SK-N-SH (cell line): Measurements from ENCODE around the gene CISD3. TPM values are rescaled to one million over a fixed set of nuclear protein-coding genes. Genes with fewer than 3 reads are reported as not detected.

ENCODE experiments used
- CTCF ChIA-PET: fragments of 300-600, 350-600 bp; formaldehyde crosslinking; extraction: SDS; loops from one replicate; lab custom pipeline; 2021; lab: Yijun Ruan, JAX
- POLR2A ChIA-PET: fragments of 350-600 bp; sonication (Branson Sonifier 250); formaldehyde crosslinking; extraction: SDS; loops from one replicate; lab custom pipeline; 2020; ENCODE audit warnings: antibody characterized with exemption, inconsistent platforms; lab: Yijun Ruan, JAX
- DNase-seq: peaks from one replicate; pipeline ENCODE4 v3.0.0; 2012
- H2AFZ ChIP-seq: fragments of 200-600 bp; sonication (generic); 2 replicates; pipeline ENCODE4 v1.8.1; 2016; ENCODE audit warnings: antibody characterized with exemption, mild to moderate bottlenecking, low read depth
- H3F3A ChIP-seq: fragments of 200-600 bp; sonication (generic); replicated peaks from 2 replicates; pipeline ENCODE3; 2016; ENCODE audit warnings: antibody characterized with exemption, mild to moderate bottlenecking; ENCODE audit not compliant: insufficient read depth
- H3K27ac ChIP-seq, 2 experiments: fragments of 200-500 bp in 1 of 2; fragments of 200-600 bp in 1 of 2; sonication (Bioruptor generic) in 1 of 2; sonication (generic), shearing (Covaris generic) in 1 of 2; 2 replicates each; pipeline versions ENCODE4 v1.5.1 to v1.6.1; 2014 to 2016; ENCODE audit warnings: low read depth in 2 of 2, inconsistent platforms in 1 of 2, low read length in 1 of 2, mild to moderate bottlenecking in 1 of 2, mixed read lengths in 1 of 2
- H3K27me3 ChIP-seq: fragments of 200-600 bp; sonication (generic), shearing (Covaris generic); 2 replicates; pipeline ENCODE4 v1.6.1; 2016; ENCODE audit warnings: mixed run types; ENCODE audit not compliant: insufficient read depth
- H3K36me3 ChIP-seq, 2 experiments: fragments of 200-500 bp in 1 of 2; fragments of 200-600 bp in 1 of 2; sonication (Bioruptor generic) in 1 of 2; sonication (generic) in 1 of 2; replicated peaks in 1 of 2; 2 replicates each; pipeline versions ENCODE3 to v1.5.1; 2014 to 2016; ENCODE audit warnings: low read length in 1 of 2, mild to moderate bottlenecking in 1 of 2; ENCODE audit not compliant: insufficient read depth in 2 of 2, control insufficient read depth in 1 of 2
- H3K4me1 ChIP-seq, 2 experiments: fragments of 200-500 bp in 1 of 2; fragments of 200-600 bp in 1 of 2; sonication (Bioruptor generic) in 1 of 2; sonication (generic), shearing (Covaris generic) in 1 of 2; 2 replicates each; pipeline versions ENCODE4 v1.5.1 to v1.6.1; 2014 to 2016; ENCODE audit warnings: low read depth in 1 of 2, low read length in 1 of 2, mixed run types in 1 of 2; ENCODE audit not compliant: insufficient read depth in 2 of 2, control insufficient read depth in 1 of 2
- H3K4me2 ChIP-seq: fragments of 200-600 bp; sonication (generic), shearing (Covaris generic); 2 replicates; pipeline ENCODE4 v1.6.1; 2017; ENCODE audit warnings: mixed run types
- H3K4me3 ChIP-seq, 2 experiments: fragments of 200-500 bp in 1 of 2; fragments of 200-600 bp in 1 of 2; sonication (Bioruptor generic) in 1 of 2; sonication (generic), shearing (Covaris generic) in 1 of 2; 2 replicates each; pipeline versions ENCODE4 v1.5.1 to v1.8.1; 2014 to 2016; ENCODE audit warnings: low read depth in 2 of 2, inconsistent platforms in 1 of 2, low read length in 1 of 2, mild to moderate bottlenecking in 1 of 2, mixed read lengths in 1 of 2, moderate library complexity in 1 of 2
- H3K79me2 ChIP-seq: fragments of 200-600 bp; sonication (generic); 2 replicates; pipeline ENCODE4 v1.8.1; 2017; ENCODE audit warnings: mild to moderate bottlenecking; ENCODE audit not compliant: insufficient read depth
- H3K9ac ChIP-seq: fragments of 200-600 bp; sonication (generic); 2 replicates; pipeline ENCODE4 v1.6.1; 2017; ENCODE audit warnings: mixed run types
- H3K9me2 ChIP-seq: fragments of 200-600 bp; sonication (generic); 2 replicates; pipeline ENCODE4 v1.6.1; 2017; ENCODE audit warnings: mixed run types
- H3K9me3 ChIP-seq: fragments of 200-600 bp; sonication (generic); 2 replicates; pipeline ENCODE4 v1.6.1; 2017; ENCODE audit warnings: mixed run types, mild to moderate bottlenecking, moderate library complexity
- H4K20me1 ChIP-seq: fragments of 200-600 bp; sonication (generic); 2 replicates; pipeline ENCODE4 v1.6.1; 2017; ENCODE audit warnings: mild to moderate bottlenecking, mixed run types; ENCODE audit not compliant: insufficient read depth
- FOXJ3 ChIP-seq: sonication (generic); formaldehyde crosslinking; IDR thresholded peaks from 2 replicates; pipeline ENCODE4 v1.5.1; 2020; ENCODE audit warnings: mild to moderate bottlenecking, missing genetic modification reagents
- FOXM1 ChIP-seq: IDR thresholded peaks from 2 replicates; pipeline ENCODE4 v1.4.0; 2012; ENCODE audit warnings: low read depth, mild to moderate bottlenecking
- GABPA ChIP-seq: IDR thresholded peaks from 2 replicates; pipeline ENCODE4 v1.4.0; 2012; ENCODE audit warnings: low read depth, mild to moderate bottlenecking
- JUND ChIP-seq: IDR thresholded peaks from 2 replicates; pipeline ENCODE4 v1.4.0; 2012
- MAX ChIP-seq: IDR thresholded peaks from 2 replicates; pipeline ENCODE4 v1.4.0; 2012; ENCODE audit warnings: low read depth
- MEF2A ChIP-seq: IDR thresholded peaks from 2 replicates; pipeline ENCODE4 v1.4.0; 2012; ENCODE audit warnings: low read depth, borderline replicate concordance
- NFIC ChIP-seq: IDR thresholded peaks from 2 replicates; pipeline ENCODE4 v1.4.0; 2012; ENCODE audit warnings: borderline replicate concordance
- POLR2AphosphoS5 ChIP-seq: IDR thresholded peaks from 2 replicates; pipeline ENCODE4 v1.6.1; 2012; ENCODE audit warnings: low read depth, low read length
- RCOR1 ChIP-seq: fragments of 150-350 bp; IDR thresholded peaks from 2 replicates; pipeline ENCODE4 v1.6.1; 2017; ENCODE audit warnings: antibody characterized with exemption, low read length
- RFX5 ChIP-seq: IDR thresholded peaks from 2 replicates; pipeline ENCODE4 v1.6.1; 2012; ENCODE audit warnings: mild to moderate bottlenecking, improper control_type of control experiment, low read length
- RXRA ChIP-seq: IDR thresholded peaks from 2 replicates; pipeline ENCODE4 v1.4.0; 2012; ENCODE audit warnings: low read depth, mild to moderate bottlenecking, borderline replicate concordance
- SIN3A ChIP-seq: IDR thresholded peaks from 2 replicates; pipeline ENCODE4 v1.6.1; 2012; ENCODE audit warnings: low read depth, mild to moderate bottlenecking, low read length, moderate library complexity, borderline replicate concordance
- SMC3 ChIP-seq: IDR thresholded peaks from 2 replicates; pipeline ENCODE4 v1.6.1; 2012; ENCODE audit warnings: low read depth, low read length, improper control_type of control experiment
- TAF1 ChIP-seq: IDR thresholded peaks from 2 replicates; pipeline ENCODE4 v1.6.1; 2012; ENCODE audit warnings: low read depth, mild to moderate bottlenecking, low read length, moderate library complexity, borderline replicate concordance
- TEAD4 ChIP-seq: IDR thresholded peaks from 2 replicates; pipeline ENCODE4 v1.4.0; 2012; ENCODE audit warnings: mild to moderate bottlenecking, borderline replicate concordance; ENCODE audit not compliant: insufficient read depth
- USF2 ChIP-seq: fragments of 150-350 bp; IDR thresholded peaks from 2 replicates; pipeline ENCODE4 v1.6.1; 2017; ENCODE audit warnings: antibody characterized with exemption, low read length, low read depth, borderline replicate concordance
- YY1 ChIP-seq: IDR thresholded peaks from 2 replicates; pipeline ENCODE4 v1.4.0; 2012; ENCODE audit warnings: low read depth, mild to moderate bottlenecking
- WGBS: methylation state at CpG from one replicate; pipeline ENCODE4 v1.1.6; 2017; ENCODE audit warnings: low lambda C conversion rate; 5-methylcytosine and 5-hydroxymethylcytosine counted together
- polyA plus RNA-seq, 3 experiments: library from polyadenylated mRNA; depleted of rRNA; stranded (reverse); fragments of >200 nt; gene quantifications; 2 replicates each; pipeline ENCODE4 v1.2.3, GENCODE V29; 2012
- TF ChIP-seq, protein P1 (sequence below): IDR thresholded peaks from 2 replicates; pipeline ENCODE4 v1.4.0; 2012; ENCODE audit warnings: low read depth, borderline replicate concordance

The CISD3 gene
- polyA plus RNA-seq, 1 of the 3 experiments (the other 2 are of a cell fraction), result 16.5 TPM

DNA sequence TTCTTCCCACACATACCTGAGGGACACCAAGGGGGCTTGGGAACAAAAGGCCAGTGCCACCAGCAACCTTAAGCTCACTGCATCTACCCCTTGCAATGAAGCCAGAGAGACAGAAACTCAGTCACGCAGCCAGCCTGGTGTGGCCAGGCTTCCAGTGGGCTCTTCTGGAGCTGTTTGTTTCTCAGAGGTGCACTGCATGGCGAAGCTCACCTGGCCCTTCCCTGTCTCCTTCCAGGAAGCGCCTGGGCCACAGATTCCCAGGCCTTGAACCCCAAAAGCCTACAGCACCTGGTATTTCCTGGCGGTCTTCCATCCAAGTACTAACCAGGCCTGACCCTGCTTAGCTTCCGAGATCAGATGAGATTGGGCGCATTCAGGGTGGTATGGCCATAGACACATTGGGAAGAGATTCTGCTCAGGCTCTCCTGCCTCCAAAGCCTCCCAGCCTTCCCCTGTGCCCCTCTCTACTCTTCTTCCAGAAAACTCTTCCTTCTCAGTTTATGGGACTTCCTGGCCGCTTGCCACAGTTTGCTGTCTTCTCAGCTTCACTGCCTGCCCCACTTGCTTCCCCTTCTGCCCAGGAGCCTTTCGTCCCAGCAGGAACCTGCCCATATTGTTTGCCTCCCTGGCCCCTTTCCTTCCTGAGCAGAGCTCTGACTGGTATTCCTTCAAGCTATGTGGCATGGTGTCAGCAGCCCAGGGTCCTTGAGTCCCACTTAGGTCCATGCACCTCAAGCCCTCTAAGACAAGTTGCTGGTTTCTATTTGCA is 1.6 kb downstream of the CISD3 start:
- TF ChIP-seq POLR2AphosphoS5, result 0 out of 2 replicates have a peak, but pooled peaks have one; percentile 11
- no peak for TF ChIP-seq JUND
- H3K4me1 ChIP-seq, result peaks cover 10 to 69% of the 10 kb centered on the region in 2 experiments; a peak in 1 of 4 replicates
- DNase-seq, result no peak
- H3F3A ChIP-seq, result peaks cover 37% of the 10 kb centered on the region
- peaks cover 23% of the 10 kb centered on the region; the same call in 1 of the 2 replicates for H4K20me1 ChIP-seq
- no peaks in the 10 kb centered on the region for H3K9me2 ChIP-seq
- peaks cover 30% of the 10 kb centered on the region; the same call in 1 of the 2 replicates for H3K79me2 ChIP-seq
- no peaks in the 10 kb centered on the region for H3K9me3 ChIP-seq
- 0 out of 2 replicates have a peak overlapping the region, but pooled peaks have one; percentile 89 for H3K9ac ChIP-seq
- H3K27ac ChIP-seq, result peak overlapping the region; percentile 12 to 98; a peak in 3 of 4 replicates
- no peak overlapping the region for H2AFZ ChIP-seq
- POLR2A ChIA-PET, result interaction anchor here (0.6 to 2.2 kb wide), 7 partner anchors 10 to 149 kb away, joined by 3 to 9 read pairs (median 5); partner anchors contain the start of gene MLLT6
- H3K4me3 ChIP-seq, result peak overlapping the region; percentile 78 to 79; a peak in 3 of 4 replicates
- peak overlapping the region; percentile 90 for H3K4me2 ChIP-seq
- no peaks in the 10 kb centered on the region for H3K27me3 ChIP-seq
- CTCF ChIA-PET, result interaction anchor here (0.9 to 7.4 kb wide), 13 partner anchors 13 to 222 kb away, joined by 3 to 88 read pairs (median 6); partner anchors contain the start of genes EPOP, MLLT6 and PCGF2
- H3K36me3 ChIP-seq, result peaks cover 12 to 30% of the 10 kb centered on the region in 2 experiments
- WGBS, result 95% methylated on average over 7 of the region's 8 CpGs

DNA sequence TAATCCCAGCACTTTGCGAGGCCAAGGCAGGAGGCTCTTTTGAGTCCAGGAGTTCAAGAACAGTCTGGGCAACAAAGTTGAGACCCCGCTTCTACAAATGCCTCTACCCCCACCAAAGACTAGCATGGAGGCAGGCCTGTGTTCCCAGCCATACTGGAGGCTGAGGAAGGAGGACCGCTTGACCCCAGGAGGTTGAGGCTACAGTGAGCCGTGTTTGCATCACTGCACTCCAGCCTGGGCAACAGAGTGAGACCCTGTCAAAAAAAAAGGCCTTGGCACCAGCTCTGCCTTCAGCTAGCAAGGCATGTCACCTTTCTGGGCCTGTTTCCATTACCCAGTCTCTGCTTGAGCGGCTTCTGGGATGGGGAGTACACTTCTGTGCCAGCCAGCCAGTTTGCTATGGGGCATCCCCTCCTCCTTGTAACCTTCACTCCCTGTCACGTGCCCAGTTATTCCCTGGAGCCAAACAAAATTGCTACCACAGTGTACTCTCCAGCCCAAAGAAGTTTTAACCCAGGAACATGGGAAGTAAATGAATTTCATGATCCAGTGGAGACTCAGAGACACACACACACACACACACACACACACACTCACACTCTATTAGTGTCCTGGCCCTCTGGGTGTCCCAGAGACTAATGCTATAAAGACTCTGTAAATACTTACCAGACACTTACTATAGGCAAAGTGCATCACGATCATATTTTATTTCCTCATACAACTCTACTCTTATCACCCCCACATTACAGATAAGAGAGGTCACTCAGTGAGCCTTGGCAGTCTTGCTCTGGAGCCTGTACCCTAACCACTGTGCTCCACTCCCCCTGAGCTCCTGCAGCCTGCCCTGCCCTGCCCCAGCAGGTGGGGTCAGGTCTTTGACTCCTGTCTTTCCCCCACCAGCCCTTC is 2.5 kb downstream of the CISD3 start:
- Histone ChIP-seq H3K4me3 (no peak overlapping the region), H3K9me3 (no peaks in the 10 kb centered on the region), H3K4me1 (peaks cover 10 to 67% of the 10 kb centered on the region in 2 experiments; a peak in 1 of 4 replicates), H3K36me3 (peaks cover 13 to 30% of the 10 kb centered on the region in 2 experiments)
- ChIA-PET POLR2A (no interaction called here), CTCF (interaction anchor here (1.0 to 7.4 kb wide), 7 partner anchors 12 to 223 kb away, joined by 3 to 88 read pairs (median 7); partner anchors contain the start of genes EPOP and PCGF2)
- no peak for TF ChIP-seq SIN3A
- TF ChIP-seq, protein P1, sequence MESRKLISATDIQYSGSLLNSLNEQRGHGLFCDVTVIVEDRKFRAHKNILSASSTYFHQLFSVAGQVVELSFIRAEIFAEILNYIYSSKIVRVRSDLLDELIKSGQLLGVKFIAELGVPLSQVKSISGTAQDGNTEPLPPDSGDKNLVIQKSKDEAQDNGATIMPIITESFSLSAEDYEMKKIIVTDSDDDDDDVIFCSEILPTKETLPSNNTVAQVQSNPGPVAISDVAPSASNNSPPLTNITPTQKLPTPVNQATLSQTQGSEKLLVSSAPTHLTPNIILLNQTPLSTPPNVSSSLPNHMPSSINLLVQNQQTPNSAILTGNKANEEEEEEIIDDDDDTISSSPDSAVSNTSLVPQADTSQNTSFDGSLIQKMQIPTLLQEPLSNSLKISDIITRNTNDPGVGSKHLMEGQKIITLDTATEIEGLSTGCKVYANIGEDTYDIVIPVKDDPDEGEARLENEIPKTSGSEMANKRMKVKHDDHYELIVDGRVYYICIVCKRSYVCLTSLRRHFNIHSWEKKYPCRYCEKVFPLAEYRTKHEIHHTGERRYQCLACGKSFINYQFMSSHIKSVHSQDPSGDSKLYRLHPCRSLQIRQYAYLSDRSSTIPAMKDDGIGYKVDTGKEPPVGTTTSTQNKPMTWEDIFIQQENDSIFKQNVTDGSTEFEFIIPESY, result no peak
- no peak for TF ChIP-seq RXRA
- no peak for TF ChIP-seq SMC3
- no peak for TF ChIP-seq MAX
- no peak for TF ChIP-seq USF2
- no peak for TF ChIP-seq YY1
- no peak for TF ChIP-seq RCOR1
- no peak for TF ChIP-seq FOXJ3 (CRISPR knock-in tag)
- no peak for TF ChIP-seq TEAD4
- TF ChIP-seq RFX5, result no peak
- TF ChIP-seq MEF2A, result no peak
- no peak for TF ChIP-seq NFIC
- no peak for TF ChIP-seq FOXM1
- TF ChIP-seq TAF1, result no peak
- no peak for TF ChIP-seq GABPA
- no peak for TF ChIP-seq JUND
- TF ChIP-seq, all 33 proteins: peak for 0
- Histone ChIP-seq H3F3A (peaks cover 39% of the 10 kb centered on the region), H3K79me2 (peaks cover 36% of the 10 kb centered on the region; the same call in 1 of the 2 replicates), H3K27ac (peak overlapping the region; percentile 12 to 98; a peak in 1 of 4 replicates), H3K27me3 (no peaks in the 10 kb centered on the region), H3K9ac (no peak overlapping the region), H4K20me1 (peaks cover 23% of the 10 kb centered on the region; the same call in 1 of the 2 replicates), H3K4me2 (peak overlapping the region; percentile 90; the same call in 1 of the 2 replicates), H3K9me2 (no peaks in the 10 kb centered on the region), H2AFZ (no peak overlapping the region)
- 94% methylated on average over 6 of the region's 7 CpGs for WGBS
- DNase-seq, result no peak
